ENCODE data around the gene CNOT6. TPM values are rescaled to one million over a fixed set of nuclear protein-coding genes. Genes with fewer than 3 reads are reported as not detected.

The CNOT6 gene
- total RNA-seq, 4 donors from 2014 or later, result 4.1 to 12.0 (median 6.4) TPM

DNA sequence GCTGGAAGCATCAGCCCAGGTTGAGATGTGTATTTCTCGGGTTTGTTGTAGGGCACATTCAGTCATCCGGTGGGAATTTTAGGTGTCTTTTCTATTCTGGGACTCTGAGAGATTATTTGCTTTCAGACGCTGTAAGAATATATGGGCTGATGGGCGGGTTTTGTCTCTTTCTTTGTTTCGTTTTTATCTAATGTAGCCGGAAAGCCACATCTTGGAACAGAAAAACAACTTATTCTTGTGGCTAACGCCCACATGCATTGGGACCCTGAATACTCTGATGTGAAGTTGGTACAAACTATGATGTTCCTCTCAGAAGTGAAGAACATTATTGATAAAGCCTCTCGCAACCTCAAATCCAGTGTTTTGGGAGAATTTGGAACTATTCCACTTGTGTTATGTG, 74.7 kb downstream of the CNOT6 start:
- Histone ChIP-seq H3K27me3 (no peaks in the 10 kb centered on the region), H3K36me3 (peaks cover 0 to 57% of the 10 kb centered on the region in 2 donors), H3K27ac (no peak overlapping the region), H3K4me3 (no peak overlapping the region), H3K9me3 (no peaks in the 10 kb centered on the region), H3K4me1 (no peaks in the 10 kb centered on the region)
- in situ Hi-C loops (cut with MboI; ENCODE audit: low sequenced_read_pairs in 4 of 4) (no loop called here), intact Hi-C loops (cut with DNase I; ENCODE audit: low total_unique reads) (no loop called here)
- DNase-seq (no peak), ATAC-seq (no peak)
- no peak for TF ChIP-seq CTCF (IDR thresholded peaks at IDR 0.05 in 4 of 5, conservative IDR thresholded peaks at IDR 0.05 in 1 of 5)
- no peak for TF ChIP-seq POLR2A (IDR thresholded peaks at IDR 0.05)

GRCh38 chr5:180575571-180575970, 81.4 kb downstream of the CNOT6 start:
- Histone ChIP-seq H3K27ac (no peak overlapping the region), H3K9me3 (no peaks in the 10 kb centered on the region), H3K4me1 (no peaks in the 10 kb centered on the region), H3K27me3 (no peaks in the 10 kb centered on the region), H3K4me3 (no peak overlapping the region), H3K36me3 (peaks cover 0 to 50% of the 10 kb centered on the region in 2 donors)
- TF ChIP-seq POLR2A (IDR thresholded peaks at IDR 0.05) (no peak), CTCF (IDR thresholded peaks at IDR 0.05 in 4 of 5, conservative IDR thresholded peaks at IDR 0.05 in 1 of 5) (no peak)
- intact Hi-C loops (cut with DNase I; ENCODE audit: low total_unique reads) (no loop called here), in situ Hi-C loops (cut with MboI; ENCODE audit: low sequenced_read_pairs in 4 of 4) (no loop called here)
- ATAC-seq (no peak), DNase-seq (no peak)

DNA sequence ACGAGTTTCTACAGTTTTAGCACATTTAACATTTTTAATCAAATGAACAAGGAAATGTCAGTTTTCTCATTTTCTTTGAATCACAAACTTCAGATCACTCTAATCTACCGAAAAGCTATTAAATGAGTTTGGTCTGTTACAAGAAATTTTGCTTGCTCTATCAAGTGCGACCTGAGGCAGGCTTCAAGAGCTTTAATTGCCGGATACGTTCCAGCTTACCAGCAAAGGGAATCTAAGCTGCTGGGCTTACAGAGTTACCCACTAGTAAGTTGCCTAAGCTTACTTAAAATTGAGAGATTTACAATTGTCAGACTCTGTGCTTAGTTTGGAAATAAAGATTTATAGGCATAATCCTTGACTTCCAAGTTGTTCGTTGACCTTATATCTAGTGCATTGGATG, 86.5 kb downstream of the CNOT6 start:
- Histone ChIP-seq H3K4me1 (no peaks in the 10 kb centered on the region), H3K27me3 (no peaks in the 10 kb centered on the region), H3K9me3 (no peaks in the 10 kb centered on the region), H3K36me3 (peaks cover 0 to 19% of the 10 kb centered on the region in 2 donors), H3K4me3 (no peak overlapping the region), H3K27ac (no peak overlapping the region)
- in situ Hi-C loops (cut with MboI; ENCODE audit: low sequenced_read_pairs in 4 of 4), result no loop called here
- ATAC-seq (no peak), DNase-seq (no peak)
- intact Hi-C loops (cut with DNase I; ENCODE audit: low total_unique reads), result no loop called here
- TF ChIP-seq CTCF (IDR thresholded peaks at IDR 0.05 in 4 of 5, conservative IDR thresholded peaks at IDR 0.05 in 1 of 5), result no peak
- no peak for TF ChIP-seq POLR2A (IDR thresholded peaks at IDR 0.05)

DNA sequence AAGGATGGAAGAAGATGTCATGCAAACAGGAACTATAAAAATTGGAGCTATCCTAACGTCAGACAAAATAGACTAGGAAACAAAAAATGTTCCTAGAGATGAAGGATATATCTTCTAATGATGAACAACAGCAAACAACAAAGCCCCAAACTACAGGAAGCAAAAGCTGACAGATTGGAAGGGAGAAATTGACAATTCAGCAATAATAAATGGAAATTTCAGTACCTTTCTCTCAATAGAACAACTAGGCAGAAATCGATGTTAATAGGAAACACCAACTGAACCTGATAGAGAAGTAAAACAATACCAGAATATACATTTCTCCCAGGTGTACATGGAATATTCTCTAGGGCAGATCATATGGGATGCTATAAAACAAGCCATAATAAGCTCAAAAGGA, 89.6 kb downstream of the CNOT6 start:
- Histone ChIP-seq H3K36me3 (no peaks in the 10 kb centered on the region), H3K27ac (no peak overlapping the region), H3K27me3 (no peaks in the 10 kb centered on the region), H3K9me3 (no peaks in the 10 kb centered on the region), H3K4me1 (no peaks in the 10 kb centered on the region), H3K4me3 (no peak overlapping the region)
- DNase-seq (no peak), ATAC-seq (no peak)
- TF ChIP-seq POLR2A (IDR thresholded peaks at IDR 0.05) (no peak), CTCF (IDR thresholded peaks at IDR 0.05 in 4 of 5, conservative IDR thresholded peaks at IDR 0.05 in 1 of 5) (no peak)
- in situ Hi-C loops (cut with MboI; ENCODE audit: low sequenced_read_pairs in 4 of 4), result no loop called here
- intact Hi-C loops (cut with DNase I; ENCODE audit: low total_unique reads), result no loop called here

- Histone ChIP-seq H3K27me3 (peaks cover 14 to 22% (median 19%) of the 10 kb centered on the region in 3 donors), H3K27ac (no peak overlapping the region), H3K36me3 (no peaks in the 10 kb centered on the region), H3K4me1 (no peaks in the 10 kb centered on the region), H3K4me3 (no peak overlapping the region), H3K9me3 (no peaks in the 10 kb centered on the region)
- no peak for TF ChIP-seq POLR2A (IDR thresholded peaks at IDR 0.05)
- no peak for TF ChIP-seq CTCF (IDR thresholded peaks at IDR 0.05 in 4 of 5, conservative IDR thresholded peaks at IDR 0.05 in 1 of 5)
- in situ Hi-C loops (cut with MboI; ENCODE audit: low sequenced_read_pairs in 4 of 4), result no loop called here
- no peak for DNase-seq
- no peak for ATAC-seq
- intact Hi-C loops (cut with DNase I; ENCODE audit: low total_unique reads), result no loop called here
These were observed 92.0 kb downstream of the CNOT6 start for GRCh38 chr5:180586204-180586603.
